ENCODE data around the gene CPN2. TPM values are rescaled to one million over a fixed set of nuclear protein-coding genes. Genes with fewer than 3 reads are reported as not detected.

Gene CPN2
- total RNA-seq, 2 donors from 2014 or later = 1.3 TPM; not detected in 1

DNA sequence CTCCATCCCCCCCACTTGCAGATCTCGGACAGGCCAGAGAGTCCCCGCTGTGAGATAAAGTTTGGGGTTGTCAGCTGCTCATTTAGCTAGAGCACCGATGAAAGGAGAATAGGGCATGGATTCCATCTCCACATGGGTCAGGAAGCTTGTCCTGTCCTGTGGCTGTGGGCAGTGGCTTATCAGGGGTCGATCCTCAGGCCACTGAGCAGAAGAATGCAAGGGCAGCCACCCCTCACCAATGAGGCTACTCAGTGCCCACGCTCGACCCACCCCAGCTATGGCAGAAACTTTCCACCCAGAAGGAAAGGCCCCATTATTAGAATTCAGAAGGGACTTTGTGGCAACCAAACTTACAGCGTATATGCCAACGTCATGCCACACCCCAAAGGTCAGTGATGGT lies 43.3 kb downstream of the CPN2 start:
- Histone ChIP-seq H3K27ac (no peak overlapping the region), H3K4me3 (no peak overlapping the region), H3K4me1 (replicated peaks) (no peaks in the 10 kb centered on the region), H3K9me3 (no peaks in the 10 kb centered on the region), H3K36me3 (no peaks in the 10 kb centered on the region), H3K27me3 (replicated peaks; ENCODE audit: insufficient read depth) (no peaks in the 10 kb centered on the region)
- DNase-seq (ENCODE audit: low spot score) = no peak
- TF ChIP-seq POLR2AphosphoS5 (IDR thresholded peaks at IDR 0.05) = no peak
- no peak for TF ChIP-seq POLR2A (IDR thresholded peaks at IDR 0.05)
- TF ChIP-seq, protein P1, sequence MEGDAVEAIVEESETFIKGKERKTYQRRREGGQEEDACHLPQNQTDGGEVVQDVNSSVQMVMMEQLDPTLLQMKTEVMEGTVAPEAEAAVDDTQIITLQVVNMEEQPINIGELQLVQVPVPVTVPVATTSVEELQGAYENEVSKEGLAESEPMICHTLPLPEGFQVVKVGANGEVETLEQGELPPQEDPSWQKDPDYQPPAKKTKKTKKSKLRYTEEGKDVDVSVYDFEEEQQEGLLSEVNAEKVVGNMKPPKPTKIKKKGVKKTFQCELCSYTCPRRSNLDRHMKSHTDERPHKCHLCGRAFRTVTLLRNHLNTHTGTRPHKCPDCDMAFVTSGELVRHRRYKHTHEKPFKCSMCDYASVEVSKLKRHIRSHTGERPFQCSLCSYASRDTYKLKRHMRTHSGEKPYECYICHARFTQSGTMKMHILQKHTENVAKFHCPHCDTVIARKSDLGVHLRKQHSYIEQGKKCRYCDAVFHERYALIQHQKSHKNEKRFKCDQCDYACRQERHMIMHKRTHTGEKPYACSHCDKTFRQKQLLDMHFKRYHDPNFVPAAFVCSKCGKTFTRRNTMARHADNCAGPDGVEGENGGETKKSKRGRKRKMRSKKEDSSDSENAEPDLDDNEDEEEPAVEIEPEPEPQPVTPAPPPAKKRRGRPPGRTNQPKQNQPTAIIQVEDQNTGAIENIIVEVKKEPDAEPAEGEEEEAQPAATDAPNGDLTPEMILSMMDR (IDR thresholded peaks at IDR 0.05) = no peak
- WGBS = 97% methylated on average over 8 of the region's 8 CpGs
- intact Hi-C loops (cut with DNase I) = no loop called here

GRCh38 chr3:194306771-194307640 lies 44.1 kb downstream of the CPN2 start:
- Histone ChIP-seq H3K4me1 (replicated peaks) (no peaks in the 10 kb centered on the region), H3K36me3 (no peaks in the 10 kb centered on the region), H3K9me3 (no peaks in the 10 kb centered on the region), H3K27me3 (replicated peaks; ENCODE audit: insufficient read depth) (no peaks in the 10 kb centered on the region), H3K27ac (no peak overlapping the region), H3K4me3 (no peak overlapping the region)
- no peak for DNase-seq (ENCODE audit: low spot score)
- TF ChIP-seq, protein P1 (IDR thresholded peaks at IDR 0.05) = no peak
- TF ChIP-seq POLR2A (IDR thresholded peaks at IDR 0.05) (no peak), POLR2AphosphoS5 (IDR thresholded peaks at IDR 0.05) (no peak)
- 68% methylated on average over 13 of the region's 13 CpGs for WGBS
- intact Hi-C loops (cut with DNase I) = no loop called here

DNA sequence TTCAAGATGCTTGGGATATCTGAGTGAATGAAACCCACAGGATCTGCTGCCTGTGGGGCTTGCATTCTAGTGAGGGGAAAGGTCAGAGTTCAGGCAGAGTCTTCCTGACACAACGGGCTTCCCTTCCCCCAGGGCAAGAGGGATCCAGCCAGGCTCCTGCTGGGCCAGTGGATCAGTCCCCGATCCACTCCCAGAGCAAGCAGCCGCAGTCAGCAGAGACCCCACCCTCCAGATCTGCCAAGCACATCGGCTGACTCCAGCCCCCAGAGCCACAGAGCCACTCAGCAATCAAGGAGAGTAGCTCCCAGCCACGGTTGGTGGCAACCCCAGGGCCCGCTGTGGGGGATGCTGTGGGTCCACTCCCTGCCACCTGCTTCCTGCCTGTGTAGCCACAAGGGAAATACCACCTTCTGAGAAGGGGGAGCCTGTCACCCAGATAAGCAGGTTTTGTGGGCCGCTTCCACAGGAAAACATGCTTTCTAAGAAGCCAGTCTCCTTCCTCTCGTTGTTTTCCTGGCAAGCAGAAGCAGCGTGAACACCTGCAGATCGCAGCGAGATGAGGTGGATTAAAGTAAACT lies 44.9 kb downstream of the CPN2 start:
- Histone ChIP-seq H3K4me1 (replicated peaks) (no peaks in the 10 kb centered on the region), H3K9me3 (no peaks in the 10 kb centered on the region), H3K36me3 (no peaks in the 10 kb centered on the region), H3K27me3 (replicated peaks; ENCODE audit: insufficient read depth) (no peaks in the 10 kb centered on the region), H3K27ac (no peak overlapping the region), H3K4me3 (no peak overlapping the region)
- DNase-seq (ENCODE audit: low spot score) = no peak
- WGBS = 48% methylated on average over 10 of the region's 11 CpGs
- TF ChIP-seq POLR2AphosphoS5 (IDR thresholded peaks at IDR 0.05) = no peak
- TF ChIP-seq, protein P1 (IDR thresholded peaks at IDR 0.05) = no peak
- no peak for TF ChIP-seq POLR2A (IDR thresholded peaks at IDR 0.05)
- intact Hi-C loops (cut with DNase I) = no loop called here

DNA sequence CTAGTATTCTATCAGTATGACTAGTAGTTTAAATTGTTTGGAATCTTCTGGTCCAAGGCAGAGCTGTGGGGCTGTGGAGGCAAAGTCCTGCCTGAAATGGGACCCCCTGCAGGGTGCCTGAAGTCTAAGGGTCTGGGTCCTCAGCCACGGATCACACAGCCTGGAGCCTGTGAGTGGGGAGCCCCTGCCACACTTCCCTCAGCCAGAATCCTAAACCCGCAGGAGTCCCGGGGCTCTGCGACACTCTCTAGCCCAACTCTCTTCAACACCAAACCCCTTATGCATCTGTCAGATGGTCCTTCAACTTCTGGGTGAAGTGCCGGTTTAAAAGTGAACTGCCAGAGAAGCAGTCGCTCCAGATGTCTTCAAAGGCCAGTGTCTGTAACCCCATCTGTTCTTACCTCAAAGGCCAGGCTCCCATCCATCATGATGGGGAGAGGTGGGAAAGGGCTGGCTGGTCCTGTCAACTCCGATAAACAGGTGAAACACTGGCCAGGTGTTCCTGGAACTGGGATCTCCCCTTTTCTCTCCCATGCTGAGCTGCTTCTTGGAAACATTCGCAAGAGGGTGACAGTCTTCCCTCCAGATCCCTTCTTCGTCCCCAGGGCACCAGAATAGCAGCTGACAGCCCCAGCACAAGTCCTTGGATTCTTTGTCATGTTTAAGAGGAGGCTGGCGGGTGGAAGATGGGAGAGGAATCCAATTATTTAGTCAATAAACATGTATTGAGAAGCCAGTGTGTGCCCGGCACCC lies 45.6 kb downstream of the CPN2 start:
- intact Hi-C loops (cut with DNase I) = no loop called here
- H3K4me1 ChIP-seq (replicated peaks) = no peaks in the 10 kb centered on the region
- DNase-seq (ENCODE audit: low spot score) = no peak
- H3K27me3 ChIP-seq (replicated peaks; ENCODE audit: insufficient read depth) = no peaks in the 10 kb centered on the region
- no peak overlapping the region for H3K27ac ChIP-seq
- TF ChIP-seq POLR2AphosphoS5 (IDR thresholded peaks at IDR 0.05) (no peak), POLR2A (IDR thresholded peaks at IDR 0.05) (no peak)
- TF ChIP-seq, protein P1 (IDR thresholded peaks at IDR 0.05) = no peak
- no peaks in the 10 kb centered on the region for H3K36me3 ChIP-seq
- no peaks in the 10 kb centered on the region for H3K9me3 ChIP-seq
- whole genome bisulfite sequencing = 87% methylated on average over 11 of the region's 11 CpGs
- no peak overlapping the region for H3K4me3 ChIP-seq
